CD14-positive monocyte (primary cell): ENCODE measurements around the gene TMEM59L. TPM values are rescaled to one million over a fixed set of nuclear protein-coding genes. Genes with fewer than 3 reads are reported as not detected.

Source experiments
- DNase-seq, 3 donors: peaks; one replicate each; pipeline ENCODE4 v3.0.0-alpha.2; 2011 to 2022
- H2AFZ ChIP-seq: 2 replicates; pipeline ENCODE4 v1.6.0; 2012; ENCODE audit warnings: mild to moderate bottlenecking, low read depth, low read length, inconsistent platforms; ENCODE audit not compliant: insufficient read depth, poor library complexity, severe bottlenecking
- H3K27ac ChIP-seq, 2 donors: 1 replicate in 1 of 2; 2 replicates in 1 of 2; pipeline ENCODE4 v1.5.1; 2012 to 2013; ENCODE audit warnings: low read length in 2 of 2, control low read depth in 1 of 2, inconsistent platforms in 1 of 2, low read depth in 1 of 2, mild to moderate bottlenecking in 1 of 2
- H3K27me3 ChIP-seq, 2 donors: one replicate each; pipeline versions ENCODE4 v1.6.0 to v1.6.1; 2011 to 2013; ENCODE audit warnings: low read length in 2 of 2; ENCODE audit not compliant: control insufficient read depth in 2 of 2, insufficient read depth in 2 of 2
- H3K36me3 ChIP-seq, 2 donors: replicated peaks in 1 of 2; 1 replicate in 1 of 2; 2 replicates in 1 of 2; pipeline versions ENCODE4 v1.5.1 to v1.6.1; 2012 to 2013; ENCODE audit warnings: low read length in 2 of 2, control low read depth in 1 of 2, inconsistent platforms in 1 of 2, mild to moderate bottlenecking in 1 of 2; ENCODE audit not compliant: insufficient read depth in 2 of 2, control insufficient read depth in 1 of 2
- H3K4me1 ChIP-seq, 2 donors: 1 replicate in 1 of 2; 2 replicates in 1 of 2; pipeline versions ENCODE4 v1.5.1 to v1.6.1; 2012 to 2013; ENCODE audit warnings: low read length in 2 of 2, control low read depth in 1 of 2, inconsistent platforms in 1 of 2, mild to moderate bottlenecking in 1 of 2, moderate library complexity in 1 of 2; ENCODE audit not compliant: insufficient read depth in 2 of 2, control insufficient read depth in 1 of 2
- H3K4me2 ChIP-seq: replicated peaks from 2 replicates; pipeline ENCODE3; 2012; ENCODE audit warnings: low read length, moderate library complexity, mild to moderate bottlenecking; ENCODE audit not compliant: poor library complexity, severe bottlenecking; ENCODE audit errors: extremely low read depth
- H3K4me3 ChIP-seq, 3 experiments: fragments of 200-600 bp in 1 of 3; sonication (generic) in 1 of 3; replicated peaks in 1 of 3; 1 replicate in 2 of 3; 2 replicates in 1 of 3; pipeline ENCODE4 v1.5.1; 2011 to 2013; ENCODE audit warnings: low read length in 3 of 3, mild to moderate bottlenecking in 3 of 3, control low read depth in 2 of 3, low read depth in 2 of 3, inconsistent platforms in 1 of 3, moderate library complexity in 1 of 3
- H3K79me2 ChIP-seq: 2 replicates; pipeline ENCODE4 v1.6.0; 2012; ENCODE audit warnings: mild to moderate bottlenecking, control low read depth, inconsistent platforms, low read length, moderate library complexity; ENCODE audit not compliant: insufficient read depth
- H3K9ac ChIP-seq: 2 replicates; pipeline ENCODE4 v1.6.0; 2017; ENCODE audit warnings: low read length, mild to moderate bottlenecking; ENCODE audit not compliant: insufficient read depth, poor library complexity, severe bottlenecking
- H3K9me3 ChIP-seq, 2 donors: replicated peaks in 1 of 2; 1 replicate in 1 of 2; 2 replicates in 1 of 2; pipeline versions ENCODE4 v1.5.1 to v1.6.1; 2012 to 2013; ENCODE audit warnings: low read length in 2 of 2, control low read depth in 1 of 2; ENCODE audit not compliant: control insufficient read depth in 1 of 2, insufficient read depth in 1 of 2
- H4K20me1 ChIP-seq: 2 replicates; pipeline ENCODE4 v1.6.0; 2012; ENCODE audit warnings: mild to moderate bottlenecking, low read length, control low read depth, moderate library complexity; ENCODE audit not compliant: insufficient read depth
- H3K27ac Mint-ChIP-seq, 7 donors: one replicate each; pipeline ENCODE4 v1.8.0; 2020; ENCODE audit warnings: mild to moderate bottlenecking in 7 of 7, mixed read lengths in 7 of 7, moderate library complexity in 6 of 7, inconsistent platforms in 2 of 7
- H3K27me3 Mint-ChIP-seq, 3 donors: one replicate each; pipeline ENCODE4 v1.8.0; 2021 to 2022; ENCODE audit warnings: low read depth in 3 of 3, mild to moderate bottlenecking in 3 of 3, mixed read lengths in 3 of 3, moderate library complexity in 3 of 3, inconsistent platforms in 1 of 3
- H3K36me3 Mint-ChIP-seq, 2 donors: one replicate each; pipeline ENCODE4 v1.8.0; 2020; ENCODE audit warnings: mixed read lengths in 2 of 2, inconsistent platforms in 1 of 2, mild to moderate bottlenecking in 1 of 2
- H3K4me1 Mint-ChIP-seq: one replicate; pipeline ENCODE4 v1.8.0; 2020; ENCODE audit warnings: mild to moderate bottlenecking, mixed read lengths
- H3K4me3 Mint-ChIP-seq, 2 donors: one replicate each; pipeline ENCODE4 v1.8.0; 2020; ENCODE audit warnings: mild to moderate bottlenecking in 2 of 2, mixed read lengths in 2 of 2, moderate library complexity in 1 of 2
- H3K9me3 Mint-ChIP-seq, 7 donors: one replicate each; pipeline ENCODE4 v1.8.0; 2020 to 2022; ENCODE audit warnings: mixed read lengths in 7 of 7, mild to moderate bottlenecking in 6 of 7, moderate library complexity in 6 of 7, inconsistent platforms in 2 of 7
- WGBS: methylation state at CpG from one replicate; pipeline ENCODE4 v1.1.5; 2013; ENCODE audit warnings: missing lambda C conversion rate; ENCODE audit not compliant: insufficient coverage; 5-methylcytosine and 5-hydroxymethylcytosine counted together
- intact Hi-C, 2 donors: fragments of 100-400 bp; cut with micrococcal nuclease; formaldehyde crosslinking; loops; one replicate each; pipeline versions ENCODE4 v1.15.0 to v1.15.1; 2023
- polyA plus RNA-seq, 3 donors: library from polyadenylated mRNA; depleted of rRNA in 1 of 3; unstranded in 2 of 3; stranded (reverse) in 1 of 3; fragments of 300-500 nt in 2 of 3; fragments of >200 nt in 1 of 3; fragmentation: Illumina TruSeq in 2 of 3; gene quantifications; 1 replicate in 2 of 3; 2 replicates in 1 of 3; pipeline ENCODE4 v1.2.3, GENCODE V29; 2012 to 2021
- TF ChIP-seq, protein P1 (sequence below): fragments of 200-600 bp; IDR thresholded peaks from one replicate; pipeline ENCODE4 v1.8.0; 2022; ENCODE audit warnings: antibody characterized with exemption, mild to moderate bottlenecking

The TMEM59L gene
- polyA plus RNA-seq, 3 donors, result not detected

DNA sequence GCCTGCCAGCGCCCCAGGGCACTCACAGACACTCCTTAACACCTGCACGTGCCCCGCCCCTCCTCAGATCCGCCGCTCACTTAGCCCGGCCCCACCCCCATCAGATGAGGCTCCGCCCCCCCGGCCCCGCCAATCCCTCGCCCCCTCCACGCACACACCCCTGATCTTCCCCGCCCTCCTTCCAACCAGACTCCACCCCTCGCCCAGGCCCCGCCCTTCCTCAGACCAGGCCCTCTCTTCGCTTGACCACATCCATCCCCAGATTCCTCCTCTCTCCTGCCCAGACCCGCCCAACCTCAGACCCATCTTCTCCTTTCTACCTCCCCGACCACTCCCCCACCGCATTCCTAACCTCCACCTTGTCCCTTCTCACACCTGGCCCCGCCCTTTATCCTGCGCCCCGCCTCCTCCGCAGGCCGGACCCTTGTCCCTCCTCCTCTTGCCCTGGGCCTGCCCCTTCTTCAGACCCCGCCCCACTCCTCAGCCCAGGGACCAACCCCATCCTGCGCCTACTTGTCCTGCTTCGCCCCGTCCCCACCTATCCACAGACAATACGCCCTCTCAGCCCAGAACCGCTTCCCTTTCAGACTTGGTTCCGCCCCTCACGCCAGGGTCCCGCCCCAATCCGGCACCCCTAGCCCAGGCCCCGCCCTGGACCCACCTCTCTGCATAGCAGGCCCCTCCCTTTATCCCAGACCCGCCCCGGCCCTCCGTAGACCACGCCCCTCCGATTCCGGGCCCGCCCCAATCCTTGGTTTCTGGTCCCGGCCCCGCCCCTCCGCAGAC, 23.7 kb downstream of the TMEM59L start:
- peak overlapping the region; percentile 91 for H2AFZ ChIP-seq
- H3K9me3 Mint-ChIP-seq, result peaks cover 0 to 3% (median 0%) of the 10 kb centered on the region in 7 donors
- peaks cover 3% of the 10 kb centered on the region for H4K20me1 ChIP-seq
- DNase-seq, result peak; percentile 95 to 97 (median 97)
- peak overlapping the region; percentile 65 to 92 (median 90) for H3K4me3 ChIP-seq
- intact Hi-C loops, result loop anchor here (1.0 to 5.0 kb wide), 4 partner anchors 41 to 296 kb away; partner anchors contain the start of gene ELL (in 2 of the 2)
- WGBS, result 0% methylated on average over 29 of the region's 44 CpGs
- H3K4me2 ChIP-seq, result peak overlapping the region; percentile 98
- H3K36me3 Mint-ChIP-seq, result peaks cover 0 to 6% of the 10 kb centered on the region in 2 donors
- peak overlapping the region; percentile 84 for H3K9ac ChIP-seq
- peaks cover 11 to 26% of the 10 kb centered on the region in 2 donors for H3K4me1 ChIP-seq
- TF ChIP-seq, protein P1, sequence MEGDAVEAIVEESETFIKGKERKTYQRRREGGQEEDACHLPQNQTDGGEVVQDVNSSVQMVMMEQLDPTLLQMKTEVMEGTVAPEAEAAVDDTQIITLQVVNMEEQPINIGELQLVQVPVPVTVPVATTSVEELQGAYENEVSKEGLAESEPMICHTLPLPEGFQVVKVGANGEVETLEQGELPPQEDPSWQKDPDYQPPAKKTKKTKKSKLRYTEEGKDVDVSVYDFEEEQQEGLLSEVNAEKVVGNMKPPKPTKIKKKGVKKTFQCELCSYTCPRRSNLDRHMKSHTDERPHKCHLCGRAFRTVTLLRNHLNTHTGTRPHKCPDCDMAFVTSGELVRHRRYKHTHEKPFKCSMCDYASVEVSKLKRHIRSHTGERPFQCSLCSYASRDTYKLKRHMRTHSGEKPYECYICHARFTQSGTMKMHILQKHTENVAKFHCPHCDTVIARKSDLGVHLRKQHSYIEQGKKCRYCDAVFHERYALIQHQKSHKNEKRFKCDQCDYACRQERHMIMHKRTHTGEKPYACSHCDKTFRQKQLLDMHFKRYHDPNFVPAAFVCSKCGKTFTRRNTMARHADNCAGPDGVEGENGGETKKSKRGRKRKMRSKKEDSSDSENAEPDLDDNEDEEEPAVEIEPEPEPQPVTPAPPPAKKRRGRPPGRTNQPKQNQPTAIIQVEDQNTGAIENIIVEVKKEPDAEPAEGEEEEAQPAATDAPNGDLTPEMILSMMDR, result no peak
- H3K79me2 ChIP-seq, result peaks cover 19% of the 10 kb centered on the region
- peaks cover 5 to 18% (median 16%) of the 10 kb centered on the region in 3 donors for H3K27me3 Mint-ChIP-seq
- H3K27ac Mint-ChIP-seq, result peak overlapping the region; percentile 76 to 99 (median 92)
- H3K36me3 ChIP-seq, result no peaks in the 10 kb centered on the region
- H3K4me1 Mint-ChIP-seq, result peaks cover 25% of the 10 kb centered on the region
- peak overlapping the region; percentile 85 to 90 for H3K4me3 Mint-ChIP-seq
- H3K27me3 ChIP-seq, result peaks cover 0 to 3% of the 10 kb centered on the region in 2 donors
- no peaks in the 10 kb centered on the region for H3K9me3 ChIP-seq
- H3K27ac ChIP-seq, result peak overlapping the region; percentile 66 to 82

DNA sequence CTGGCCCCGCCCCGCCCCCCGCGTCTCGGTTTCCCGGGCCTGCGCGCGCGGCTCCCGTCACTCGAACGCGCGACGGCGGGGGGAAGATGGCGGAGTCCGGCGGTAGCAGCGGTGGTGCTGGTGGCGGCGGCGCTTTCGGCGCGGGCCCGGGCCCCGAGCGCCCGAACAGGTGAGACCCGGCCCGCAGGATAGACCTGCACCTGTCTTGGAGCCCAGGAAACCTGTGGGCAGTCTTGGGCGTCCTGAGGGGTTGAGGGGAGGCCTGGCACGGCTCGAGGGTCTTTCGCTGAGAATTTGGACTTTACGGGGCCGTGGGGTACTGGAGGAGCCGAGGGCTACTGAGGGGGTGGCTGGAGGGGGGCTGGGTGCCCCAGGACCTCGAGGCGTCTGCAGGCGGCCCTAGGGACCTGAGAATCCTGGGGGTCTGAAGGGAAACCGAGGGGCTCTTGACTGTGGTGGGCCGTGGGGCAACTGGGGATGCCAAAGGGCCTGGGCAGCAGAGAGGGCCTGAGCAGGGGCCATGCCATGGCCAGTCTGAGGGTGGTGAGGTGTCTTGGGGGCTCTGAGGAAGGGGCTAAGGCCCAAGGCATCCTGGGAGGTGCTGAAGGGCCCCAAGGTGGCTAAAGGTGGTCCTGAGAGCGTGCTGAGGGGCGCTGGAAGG, 24.4 kb downstream of the TMEM59L start, which contains the start of gene KLHL26:
TSS of gene KLHL26 (plus strand) at position 60 of the 661 bp plus-strand sequence. CDS start at position 87, 27 bp downstream.
- H3K4me2 ChIP-seq, result peak within 1 kb of the TSS; percentile 98
- no peaks in the 10 kb centered on the region for H3K9me3 ChIP-seq
- TF ChIP-seq, protein P1, result no peak
- peaks cover 0 to 6% of the 10 kb centered on the region in 2 donors for H3K36me3 Mint-ChIP-seq
- H3K27me3 ChIP-seq, result peaks cover 0 to 3% of the 10 kb centered on the region in 2 donors
- H3K4me1 Mint-ChIP-seq, result peaks cover 25% of the 10 kb centered on the region
- H3K4me3 Mint-ChIP-seq, result peak within 1 kb of the TSS; percentile 85 to 90
- peak within 1 kb of the TSS; percentile 90 to 94 (median 92) for H3K4me3 ChIP-seq
- H4K20me1 ChIP-seq, result peaks cover 3% of the 10 kb centered on the region
- intact Hi-C loops, result loop anchor here (1.0 to 5.0 kb wide), 4 partner anchors 40 to 296 kb away; partner anchors contain the start of gene ELL (in 2 of the 2)
- H3K79me2 ChIP-seq, result peaks cover 22% of the 10 kb centered on the region
- H2AFZ ChIP-seq, result peak within 1 kb of the TSS; percentile 91
- no peaks in the 10 kb centered on the region for H3K36me3 ChIP-seq
- under 1% methylated on average over 45 of the region's 47 CpGs for WGBS
- peak within 1 kb of the TSS; percentile 66 to 82 for H3K27ac ChIP-seq
- H3K9me3 Mint-ChIP-seq, result peaks cover 0 to 1% (median 0%) of the 10 kb centered on the region in 7 donors
- peak within 1 kb of the TSS; percentile 76 to 99 (median 92) for H3K27ac Mint-ChIP-seq
- H3K9ac ChIP-seq, result peak within 1 kb of the TSS; percentile 84
- peaks cover 5 to 18% (median 16%) of the 10 kb centered on the region in 3 donors for H3K27me3 Mint-ChIP-seq
- H3K4me1 ChIP-seq, result peaks cover 11 to 26% of the 10 kb centered on the region in 2 donors
- no peak for DNase-seq
